IMR-90 (cell line): ENCODE results near the gene SNRPB2. TPM values are rescaled to one million over a fixed set of nuclear protein-coding genes. Genes with fewer than 3 reads are reported as not detected.

Source experiments
- ATAC-seq: fragments of 200-7000 bp; cut with Tn5 transposase; 2 replicates; pipeline ENCODE4 v1.9.1; 2020; ENCODE audit warnings: low read depth, mild to moderate bottlenecking, moderate library complexity
- BruUV-seq: library from RNA; stranded (reverse); fragments of 400-500 nt; replicated peaks from 2 replicates; lab custom pipeline; 2021; lab: Mats Ljungman, UMichigan
- CTCF ChIA-PET: fragments of 300-600 bp; formaldehyde crosslinking; extraction: SDS; loops from one replicate; lab custom pipeline; 2021; ENCODE audit warnings: antibody characterized with exemption; lab: Yijun Ruan, JAX
- POLR2A ChIA-PET: fragments of 300-600 bp; sonication (Branson Sonifier 250); formaldehyde crosslinking; loops from one replicate; lab custom pipeline; 2022; ENCODE audit warnings: antibody characterized with exemption; ENCODE audit not compliant: unreplicated experiment; lab: Charles Lee
- DNase-seq: peaks from one replicate; pipeline ENCODE4 v3.0.0; 2013
- H2AFZ ChIP-seq: replicated peaks from 2 replicates; pipeline ENCODE3; 2013; ENCODE audit warnings: low read length, mild to moderate bottlenecking; ENCODE audit not compliant: poor library complexity
- H2AK5ac ChIP-seq: 2 replicates; pipeline ENCODE4 v1.6.1; 2013; ENCODE audit warnings: low read depth, low read length, inconsistent platforms
- H2AK9ac ChIP-seq: replicated peaks from 2 replicates; pipeline ENCODE3; 2013; ENCODE audit warnings: mild to moderate bottlenecking, low read depth, low read length, moderate library complexity; ENCODE audit not compliant: poor library complexity
- H2BK120ac ChIP-seq: 2 replicates; pipeline ENCODE4 v1.6.1; 2013; ENCODE audit warnings: low read depth, low read length, inconsistent platforms
- H2BK15ac ChIP-seq: 3 replicates; pipeline ENCODE4 v1.6.1; 2013; ENCODE audit warnings: low read depth, low read length, inconsistent platforms
- H2BK20ac ChIP-seq: 2 replicates; pipeline ENCODE4 v1.6.1; 2013; ENCODE audit warnings: low read depth, mild to moderate bottlenecking, inconsistent platforms, low read length, moderate library complexity
- H2BK5ac ChIP-seq: 2 replicates; pipeline ENCODE4 v1.6.1; 2013; ENCODE audit warnings: mild to moderate bottlenecking, low read depth, low read length, inconsistent platforms; ENCODE audit not compliant: poor library complexity, severe bottlenecking
- H3K14ac ChIP-seq: replicated peaks from 2 replicates; pipeline ENCODE4 v1.6.1; 2013; ENCODE audit warnings: low read depth, low read length, inconsistent platforms
- H3K18ac ChIP-seq: 2 replicates; pipeline ENCODE4 v1.6.1; 2013; ENCODE audit warnings: low read depth, low read length, control low read depth
- H3K23ac ChIP-seq: 2 replicates; pipeline ENCODE4 v1.6.1; 2013; ENCODE audit warnings: low read depth, low read length, inconsistent platforms
- H3K27ac ChIP-seq: 2 replicates; pipeline ENCODE4 v1.5.1; 2013; ENCODE audit warnings: mild to moderate bottlenecking, control low read depth, low read length; ENCODE audit not compliant: insufficient read depth
- H3K27me3 ChIP-seq: 2 replicates; pipeline ENCODE4 v1.6.1; 2013; ENCODE audit warnings: low read length; ENCODE audit not compliant: control insufficient read depth, insufficient read depth
- H3K36me3 ChIP-seq: 2 replicates; pipeline ENCODE4 v1.6.1; 2013; ENCODE audit warnings: low read length, mixed read lengths; ENCODE audit not compliant: control insufficient read depth, insufficient read depth
- H3K4ac ChIP-seq: 2 replicates; pipeline ENCODE4 v1.6.1; 2013; ENCODE audit warnings: low read depth, low read length, inconsistent platforms
- H3K4me1 ChIP-seq: 2 replicates; pipeline ENCODE4 v1.6.1; 2013; ENCODE audit warnings: low read length, mixed read lengths; ENCODE audit not compliant: control insufficient read depth, insufficient read depth
- H3K4me2 ChIP-seq: 2 replicates; pipeline ENCODE4 v1.6.1; 2013; ENCODE audit warnings: low read depth, mild to moderate bottlenecking, control low read depth, low read length, moderate library complexity
- H3K4me3 ChIP-seq: 2 replicates; pipeline ENCODE4 v1.5.1; 2013; ENCODE audit warnings: low read depth, mild to moderate bottlenecking, control low read depth, low read length, moderate library complexity; ENCODE audit not compliant: insufficient read depth
- H3K56ac ChIP-seq: 2 replicates; pipeline ENCODE4 v1.6.1; 2013; ENCODE audit warnings: low read length, inconsistent platforms; ENCODE audit not compliant: insufficient read depth; ENCODE audit errors: extremely low read depth
- H3K79me1 ChIP-seq, 2 experiments: 2 replicates each; pipeline ENCODE4 v1.6.1; 2013; ENCODE audit warnings: low read length in 2 of 2, inconsistent platforms in 1 of 2, low read depth in 1 of 2
- H3K9ac ChIP-seq: 2 replicates; pipeline ENCODE4 v1.6.1; 2013; ENCODE audit warnings: low read depth, low read length, control low read depth
- H3K9me1 ChIP-seq: 2 replicates; pipeline ENCODE4 v1.6.1; 2013; ENCODE audit warnings: low read length, inconsistent platforms; ENCODE audit not compliant: insufficient read depth
- H3K9me3 ChIP-seq: 2 replicates; pipeline ENCODE4 v1.6.1; 2013; ENCODE audit warnings: low read length; ENCODE audit not compliant: control insufficient read depth, insufficient read depth
- H4K20me1 ChIP-seq: 2 replicates; pipeline ENCODE4 v1.6.1; 2013; ENCODE audit warnings: low read length, inconsistent platforms; ENCODE audit not compliant: insufficient read depth
- H4K5ac ChIP-seq: 2 replicates; pipeline ENCODE4 v1.6.1; 2013; ENCODE audit warnings: mild to moderate bottlenecking, low read depth, low read length, control low read depth
- H4K8ac ChIP-seq, 2 experiments: 2 replicates each; pipeline ENCODE4 v1.6.1; 2013; ENCODE audit warnings: low read depth in 2 of 2, low read length in 2 of 2, control low read depth in 1 of 2, inconsistent platforms in 1 of 2
- H4K91ac ChIP-seq: 2 replicates; pipeline ENCODE4 v1.6.1; 2013; ENCODE audit warnings: low read depth, low read length, inconsistent platforms; ENCODE audit not compliant: insufficient read depth
- CEBPB ChIP-seq: IDR thresholded peaks from 2 replicates; pipeline ENCODE4 v1.6.1; 2012; ENCODE audit warnings: low read depth, low read length, improper control_type of control experiment
- FOS ChIP-seq: fragments of 150-350 bp; IDR thresholded peaks from 2 replicates; pipeline ENCODE4 v1.6.1; 2016; ENCODE audit warnings: low read depth, low read length
- MAFK ChIP-seq: IDR thresholded peaks from 2 replicates; pipeline ENCODE4 v1.6.1; 2012; ENCODE audit warnings: low read depth, low read length, improper control_type of control experiment
- NFE2L2 ChIP-seq: fragments of 150-350 bp; IDR thresholded peaks from 2 replicates; pipeline ENCODE4 v1.6.1; 2016; ENCODE audit warnings: low read depth, mild to moderate bottlenecking, low read length
- POLR2A ChIP-seq: IDR thresholded peaks from 2 replicates; pipeline ENCODE4 v1.6.1; 2012; ENCODE audit warnings: mild to moderate bottlenecking, low read depth, low read length
- RAD21 ChIP-seq: IDR thresholded peaks from 2 replicates; pipeline ENCODE4 v1.6.1; 2012; ENCODE audit warnings: low read length, improper control_type of control experiment
- RCOR1 ChIP-seq: IDR thresholded peaks from 2 replicates; pipeline ENCODE4 v1.6.1; 2012; ENCODE audit warnings: mild to moderate bottlenecking, low read length, improper control_type of control experiment; ENCODE audit not compliant: insufficient replicate concordance
- RFX5 ChIP-seq: IDR thresholded peaks from 2 replicates; pipeline ENCODE4 v1.8.0; 2012; ENCODE audit warnings: low read depth, mild to moderate bottlenecking, low read length, moderate library complexity
- WGBS, 2 experiments: methylation state at CpG; one replicate each; pipeline versions ENCODE4 v1.1.5 to v1.1.7; 2013; ENCODE audit warnings: missing lambda C conversion rate in 2 of 2; ENCODE audit not compliant: insufficient read length in 1 of 2; ENCODE audit errors: extremely low coverage in 2 of 2; 5-methylcytosine and 5-hydroxymethylcytosine counted together
- dilution Hi-C: fragments of 300-500 bp; cut with HindIII; formaldehyde crosslinking; loops from one replicate; pipeline ENCODE4 v1.14.3; 2018; ENCODE audit warnings: low sequenced_read_pairs; ENCODE audit not compliant: unreplicated experiment
- in situ Hi-C: fragments of 300-500 bp; cut with MboI; formaldehyde crosslinking; loops from 3 replicates; pipeline ENCODE4 v1.14.3; 2019; ENCODE audit warnings: low sequenced_read_pairs, inconsistent platforms, mixed read lengths
- intact Hi-C: fragments of 100-400 bp; cut with micrococcal nuclease; formaldehyde crosslinking; loops from 2 replicates; pipeline ENCODE4 v1.10.0; 2022
- polyA plus RNA-seq, 3 experiments: library from polyadenylated mRNA; depleted of rRNA; stranded (reverse); fragments of >200 nt; gene quantifications; 2 replicates each; pipeline ENCODE4 v1.2.3, GENCODE V29; 2012; ENCODE audit warnings: low replicate concordance in 1 of 3
- total RNA-seq: library from RNA; depleted of rRNA; stranded (reverse); fragments of >200 nt; gene quantifications from 2 replicates; pipeline ENCODE4 v1.2.3, GENCODE V29; 2012
- TF ChIP-seq, protein P1 (sequence below): conservative IDR thresholded peaks from 2 replicates; pipeline ENCODE4 v1.5.1; 2012; ENCODE audit warnings: mild to moderate bottlenecking, low read depth, low read length, improper control_type of control experiment
- TF ChIP-seq, protein P2 (sequence below): fragments of 150-350 bp; IDR thresholded peaks from 2 replicates; pipeline ENCODE4 v1.6.1; 2017; ENCODE audit warnings: mild to moderate bottlenecking, antibody characterized with exemption, low read length, low read depth
- TF ChIP-seq, protein P3 (sequence below): fragments of 150-350 bp; IDR thresholded peaks from 2 replicates; pipeline ENCODE4 v1.6.1; 2016; ENCODE audit warnings: low read depth, mild to moderate bottlenecking, low read length, moderate library complexity, borderline replicate concordance

SNRPB2 gene
- total and polyA plus RNA-seq, 2 of the 4 experiments (the other 2 are of a cell fraction), result 27.1 to 65.6 TPM

DNA sequence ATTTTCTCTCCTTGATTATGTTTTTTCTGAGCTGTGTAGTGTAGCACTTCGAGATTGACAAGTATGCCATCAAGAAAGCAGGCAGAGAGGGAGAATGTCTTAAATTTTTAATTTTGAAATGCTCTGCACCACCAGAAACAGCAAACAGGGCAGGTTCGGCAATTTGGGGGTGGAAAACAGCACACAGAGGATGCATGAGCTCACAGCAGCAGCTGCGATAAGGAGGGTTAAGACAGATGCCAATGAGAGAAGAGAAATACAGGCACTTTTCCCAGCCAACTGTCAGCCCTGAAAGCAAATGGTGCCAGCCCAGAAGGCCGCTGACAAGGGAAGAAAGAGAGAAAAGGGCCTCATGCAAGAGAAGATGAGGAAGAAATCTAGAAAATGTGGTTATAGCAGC, 15.1 kb upstream of the SNRPB2 start:
- no peak overlapping the region for H2BK20ac ChIP-seq
- no peaks in the 10 kb centered on the region for H3K4me1 ChIP-seq
- no peak overlapping the region for H3K4me3 ChIP-seq
- H3K36me3 ChIP-seq, result no peaks in the 10 kb centered on the region
- no peak overlapping the region for H2BK5ac ChIP-seq
- no peak overlapping the region for H2AFZ ChIP-seq
- H4K91ac ChIP-seq, result no peak overlapping the region
- TF ChIP-seq, protein P1, sequence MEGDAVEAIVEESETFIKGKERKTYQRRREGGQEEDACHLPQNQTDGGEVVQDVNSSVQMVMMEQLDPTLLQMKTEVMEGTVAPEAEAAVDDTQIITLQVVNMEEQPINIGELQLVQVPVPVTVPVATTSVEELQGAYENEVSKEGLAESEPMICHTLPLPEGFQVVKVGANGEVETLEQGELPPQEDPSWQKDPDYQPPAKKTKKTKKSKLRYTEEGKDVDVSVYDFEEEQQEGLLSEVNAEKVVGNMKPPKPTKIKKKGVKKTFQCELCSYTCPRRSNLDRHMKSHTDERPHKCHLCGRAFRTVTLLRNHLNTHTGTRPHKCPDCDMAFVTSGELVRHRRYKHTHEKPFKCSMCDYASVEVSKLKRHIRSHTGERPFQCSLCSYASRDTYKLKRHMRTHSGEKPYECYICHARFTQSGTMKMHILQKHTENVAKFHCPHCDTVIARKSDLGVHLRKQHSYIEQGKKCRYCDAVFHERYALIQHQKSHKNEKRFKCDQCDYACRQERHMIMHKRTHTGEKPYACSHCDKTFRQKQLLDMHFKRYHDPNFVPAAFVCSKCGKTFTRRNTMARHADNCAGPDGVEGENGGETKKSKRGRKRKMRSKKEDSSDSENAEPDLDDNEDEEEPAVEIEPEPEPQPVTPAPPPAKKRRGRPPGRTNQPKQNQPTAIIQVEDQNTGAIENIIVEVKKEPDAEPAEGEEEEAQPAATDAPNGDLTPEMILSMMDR, result no peak
- TF ChIP-seq, protein P2, sequence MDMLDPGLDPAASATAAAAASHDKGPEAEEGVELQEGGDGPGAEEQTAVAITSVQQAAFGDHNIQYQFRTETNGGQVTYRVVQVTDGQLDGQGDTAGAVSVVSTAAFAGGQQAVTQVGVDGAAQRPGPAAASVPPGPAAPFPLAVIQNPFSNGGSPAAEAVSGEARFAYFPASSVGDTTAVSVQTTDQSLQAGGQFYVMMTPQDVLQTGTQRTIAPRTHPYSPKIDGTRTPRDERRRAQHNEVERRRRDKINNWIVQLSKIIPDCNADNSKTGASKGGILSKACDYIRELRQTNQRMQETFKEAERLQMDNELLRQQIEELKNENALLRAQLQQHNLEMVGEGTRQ, result no peak
- TF ChIP-seq MAFK (no peak), RCOR1 (no peak), RAD21 (no peak), FOS (no peak), POLR2A (no peak), RFX5 (no peak), CEBPB (no peak), NFE2L2 (no peak)
- TF ChIP-seq, protein P3, sequence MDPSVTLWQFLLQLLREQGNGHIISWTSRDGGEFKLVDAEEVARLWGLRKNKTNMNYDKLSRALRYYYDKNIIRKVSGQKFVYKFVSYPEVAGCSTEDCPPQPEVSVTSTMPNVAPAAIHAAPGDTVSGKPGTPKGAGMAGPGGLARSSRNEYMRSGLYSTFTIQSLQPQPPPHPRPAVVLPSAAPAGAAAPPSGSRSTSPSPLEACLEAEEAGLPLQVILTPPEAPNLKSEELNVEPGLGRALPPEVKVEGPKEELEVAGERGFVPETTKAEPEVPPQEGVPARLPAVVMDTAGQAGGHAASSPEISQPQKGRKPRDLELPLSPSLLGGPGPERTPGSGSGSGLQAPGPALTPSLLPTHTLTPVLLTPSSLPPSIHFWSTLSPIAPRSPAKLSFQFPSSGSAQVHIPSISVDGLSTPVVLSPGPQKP, result no peak
- H3K79me1 ChIP-seq, result no peaks in the 10 kb centered on the region
- in situ Hi-C loops, result no loop called here
- H3K4ac ChIP-seq, result no peak overlapping the region
- no peak overlapping the region for H3K4me2 ChIP-seq
- POLR2A ChIA-PET, result no interaction called here
- no peak overlapping the region for H3K27ac ChIP-seq
- no peak overlapping the region for H3K23ac ChIP-seq
- H3K9ac ChIP-seq, result no peak overlapping the region
- DNase-seq (no peak), ATAC-seq (no peak)
- H4K20me1 ChIP-seq, result no peaks in the 10 kb centered on the region
- no peak overlapping the region for H4K5ac ChIP-seq
- H2BK15ac ChIP-seq, result no peak overlapping the region
- BruUV-seq, result no TSS peak
- no CpG with 5 or more reads among the region's 4 CpGs for WGBS, 2 experiments
- dilution Hi-C loops, result no loop called here
- intact Hi-C loops, result no loop called here
- H3K14ac ChIP-seq, result no peak overlapping the region
- H3K9me1 ChIP-seq, result no peaks in the 10 kb centered on the region
- CTCF ChIA-PET, result no interaction called here
- H2BK120ac ChIP-seq, result no peak overlapping the region
- H2AK9ac ChIP-seq, result no peak overlapping the region
- no peaks in the 10 kb centered on the region for H3K9me3 ChIP-seq
- no peak overlapping the region for H3K56ac ChIP-seq
- H3K18ac ChIP-seq, result no peak overlapping the region
- peaks cover 3% of the 10 kb centered on the region for H3K27me3 ChIP-seq
- no peak overlapping the region for H4K8ac ChIP-seq
- H2AK5ac ChIP-seq, result no peak overlapping the region
